ENCODE data around the gene MAP6D1.

DNA sequence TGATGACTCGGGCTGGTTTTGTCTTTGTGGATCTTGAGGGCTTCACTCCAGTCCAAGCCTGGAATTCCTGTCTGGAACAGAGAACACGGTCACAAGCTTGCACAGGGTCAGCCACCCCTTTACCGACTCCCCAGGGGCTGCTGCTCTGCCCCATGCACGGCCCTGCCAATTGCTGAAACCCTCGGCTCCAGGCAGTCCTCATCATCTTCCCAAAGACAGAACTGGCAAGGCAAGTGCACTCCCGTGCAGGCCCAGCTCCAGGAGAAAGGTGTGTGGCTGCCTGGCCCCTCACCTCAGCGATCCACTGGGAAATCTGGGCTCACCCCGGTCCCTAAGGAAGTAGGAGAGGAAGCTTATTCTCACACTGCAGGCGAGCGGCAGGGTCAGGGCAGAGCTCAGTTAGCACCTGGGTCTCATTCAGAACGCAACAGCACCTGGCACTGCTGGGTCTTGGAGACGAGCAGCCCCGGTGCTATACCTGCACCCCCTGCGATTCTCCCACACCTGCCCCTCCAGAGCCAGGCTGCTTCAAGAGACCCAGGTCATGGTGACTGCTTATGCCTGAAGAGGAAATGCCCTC is 7.2 kb downstream of the MAP6D1 start:
- TF ChIP-seq, protein P1, sequence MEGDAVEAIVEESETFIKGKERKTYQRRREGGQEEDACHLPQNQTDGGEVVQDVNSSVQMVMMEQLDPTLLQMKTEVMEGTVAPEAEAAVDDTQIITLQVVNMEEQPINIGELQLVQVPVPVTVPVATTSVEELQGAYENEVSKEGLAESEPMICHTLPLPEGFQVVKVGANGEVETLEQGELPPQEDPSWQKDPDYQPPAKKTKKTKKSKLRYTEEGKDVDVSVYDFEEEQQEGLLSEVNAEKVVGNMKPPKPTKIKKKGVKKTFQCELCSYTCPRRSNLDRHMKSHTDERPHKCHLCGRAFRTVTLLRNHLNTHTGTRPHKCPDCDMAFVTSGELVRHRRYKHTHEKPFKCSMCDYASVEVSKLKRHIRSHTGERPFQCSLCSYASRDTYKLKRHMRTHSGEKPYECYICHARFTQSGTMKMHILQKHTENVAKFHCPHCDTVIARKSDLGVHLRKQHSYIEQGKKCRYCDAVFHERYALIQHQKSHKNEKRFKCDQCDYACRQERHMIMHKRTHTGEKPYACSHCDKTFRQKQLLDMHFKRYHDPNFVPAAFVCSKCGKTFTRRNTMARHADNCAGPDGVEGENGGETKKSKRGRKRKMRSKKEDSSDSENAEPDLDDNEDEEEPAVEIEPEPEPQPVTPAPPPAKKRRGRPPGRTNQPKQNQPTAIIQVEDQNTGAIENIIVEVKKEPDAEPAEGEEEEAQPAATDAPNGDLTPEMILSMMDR (conservative IDR thresholded peaks at IDR 0.05; ENCODE audit: low read depth, low read length): no peak
- no peak for TF ChIP-seq EZH2 (IDR thresholded peaks at IDR 0.05; ENCODE audit: borderline replicate concordance, low read depth, low read length, poor library complexity, severe bottlenecking)

All from A673 (cell line).